Measurements from ENCODE around the gene INHBE.
A peak's percentile ranks its signal among the peaks of the same experiment; 100 is the strongest.
"Not testable (repeated sequence)": the region's sequence is repeated elsewhere in the genome, so short reads cannot be mapped to it uniquely, and the experiment has no call there.

The INHBE gene

GRCh38 chr12:57454566-57455373, at the start of gene INHBE:
Gene INHBE, plus strand, starts transcription at chr12:57455307. Its CDS starts 230 bp downstream, at chr12:57455537.
- Mint-ChIP-seq H3K27ac (peak within 1 kb of the TSS; percentile 58), H3K4me1 (ENCODE audit: low read depth) (peaks cover 22% of the 10 kb centered on the region), H3K4me3 (peak within 1 kb of the TSS; percentile 76), H3K9me3 (ENCODE audit: low read depth) (no peaks in the 10 kb centered on the region), H3K27me3 (no peaks in the 10 kb centered on the region), H3K36me3 (no peaks in the 10 kb centered on the region)

GRCh38 chr12:57410534-57410933, 44.6 kb upstream of the INHBE start:
- H3K36me3 Mint-ChIP-seq = peaks cover 2% of the 10 kb centered on the region
- H3K4me3 Mint-ChIP-seq = no peak overlapping the region
- H3K27me3 Mint-ChIP-seq = no peaks in the 10 kb centered on the region
- H3K9me3 Mint-ChIP-seq (ENCODE audit: low read depth) = no peaks in the 10 kb centered on the region
- H3K27ac Mint-ChIP-seq = no peak overlapping the region
- H3K4me1 Mint-ChIP-seq (ENCODE audit: low read depth) = peaks cover 33% of the 10 kb centered on the region

- not testable (repeated sequence) for H3K27me3 Mint-ChIP-seq; H3K36me3 Mint-ChIP-seq; H3K9me3 Mint-ChIP-seq (ENCODE audit: low read depth); H3K4me3 Mint-ChIP-seq; H3K27ac Mint-ChIP-seq
- H3K4me1 Mint-ChIP-seq (ENCODE audit: low read depth) = peaks cover 46% of the 10 kb centered on the region
These were observed 40.9 kb upstream of the INHBE start for GRCh38 chr12:57414160-57414559.

- no peaks in the 10 kb centered on the region for H3K9me3 Mint-ChIP-seq (ENCODE audit: low read depth)
These were observed 40.0 kb upstream of the INHBE start for GRCh38 chr12:57415088-57415487.

GRCh38 chr12:57416039-57416996, 38.8 kb upstream of the INHBE start:
- Mint-ChIP-seq H3K27ac (no peak overlapping the region), H3K4me3 (no peak overlapping the region), H3K4me1 (ENCODE audit: low read depth) (peaks cover 49% of the 10 kb centered on the region), H3K27me3 (no peaks in the 10 kb centered on the region), H3K36me3 (peaks cover 3% of the 10 kb centered on the region), H3K9me3 (ENCODE audit: low read depth) (no peaks in the 10 kb centered on the region)

More at GRCh38 chr12:57415088-57415487, 40.0 kb upstream of the INHBE start:
- no peaks in the 10 kb centered on the region for H3K36me3 Mint-ChIP-seq
- H3K27me3 Mint-ChIP-seq = no peaks in the 10 kb centered on the region
- H3K4me3 Mint-ChIP-seq = no peak overlapping the region
- H3K27ac Mint-ChIP-seq = no peak overlapping the region
- H3K4me1 Mint-ChIP-seq (ENCODE audit: low read depth) = peaks cover 48% of the 10 kb centered on the region

- Mint-ChIP-seq H3K36me3 (peaks cover 3% of the 10 kb centered on the region), H3K27me3 (no peaks in the 10 kb centered on the region), H3K4me3 (no peak overlapping the region), H3K27ac (peak overlapping the region; percentile 36), H3K9me3 (ENCODE audit: low read depth) (no peaks in the 10 kb centered on the region), H3K4me1 (ENCODE audit: low read depth) (peaks cover 46% of the 10 kb centered on the region)
These were observed 36.9 kb upstream of the INHBE start for GRCh38 chr12:57418255-57418654.

- Mint-ChIP-seq H3K27me3 (no peaks in the 10 kb centered on the region), H3K9me3 (ENCODE audit: low read depth) (no peaks in the 10 kb centered on the region), H3K4me1 (ENCODE audit: low read depth) (peaks cover 49% of the 10 kb centered on the region), H3K4me3 (no peak overlapping the region), H3K36me3 (peaks cover 6% of the 10 kb centered on the region), H3K27ac (no peak overlapping the region)
These were observed 35.6 kb upstream of the INHBE start for GRCh38 chr12:57419495-57419894.

- peaks cover 43% of the 10 kb centered on the region for H3K4me1 Mint-ChIP-seq (ENCODE audit: low read depth)
These were observed 34.6 kb upstream of the INHBE start for GRCh38 chr12:57420482-57420881.

GRCh38 chr12:57426948-57427347, 28.2 kb upstream of the INHBE start:
- H3K4me1 Mint-ChIP-seq (ENCODE audit: low read depth) = peaks cover 43% of the 10 kb centered on the region
- not testable (repeated sequence) for H3K4me3 Mint-ChIP-seq; H3K9me3 Mint-ChIP-seq (ENCODE audit: low read depth); H3K27me3 Mint-ChIP-seq; H3K36me3 Mint-ChIP-seq
- H3K27ac Mint-ChIP-seq = peak overlapping the region; percentile 70

More at GRCh38 chr12:57420482-57420881, 34.6 kb upstream of the INHBE start:
- H3K36me3 Mint-ChIP-seq = peaks cover 6% of the 10 kb centered on the region
- H3K4me3 Mint-ChIP-seq = no peak overlapping the region
- H3K9me3 Mint-ChIP-seq (ENCODE audit: low read depth) = no peaks in the 10 kb centered on the region
- no peak overlapping the region for H3K27ac Mint-ChIP-seq
- H3K27me3 Mint-ChIP-seq = no peaks in the 10 kb centered on the region

GRCh38 chr12:57428965-57429364, 26.1 kb upstream of the INHBE start:
- no peaks in the 10 kb centered on the region for H3K27me3 Mint-ChIP-seq
- peak overlapping the region; percentile 99 for H3K4me3 Mint-ChIP-seq
- H3K4me1 Mint-ChIP-seq (ENCODE audit: low read depth) = peaks cover 41% of the 10 kb centered on the region
- H3K36me3 Mint-ChIP-seq = peaks cover 3% of the 10 kb centered on the region
- H3K27ac Mint-ChIP-seq = peak overlapping the region; percentile 91
- H3K9me3 Mint-ChIP-seq (ENCODE audit: low read depth) = no peaks in the 10 kb centered on the region

GRCh38 chr12:57429473-57430111, 25.5 kb upstream of the INHBE start:
- no peaks in the 10 kb centered on the region for H3K9me3 Mint-ChIP-seq (ENCODE audit: low read depth)
- peak overlapping the region; percentile 100 for H3K27ac Mint-ChIP-seq
- no peaks in the 10 kb centered on the region for H3K36me3 Mint-ChIP-seq
- H3K27me3 Mint-ChIP-seq = no peaks in the 10 kb centered on the region
- H3K4me3 Mint-ChIP-seq = peak overlapping the region; percentile 99
- H3K4me1 Mint-ChIP-seq (ENCODE audit: low read depth) = peaks cover 38% of the 10 kb centered on the region

GRCh38 chr12:57430112-57430930, 24.8 kb upstream of the INHBE start:
- peak overlapping the region; percentile 99 for H3K4me3 Mint-ChIP-seq
- H3K9me3 Mint-ChIP-seq (ENCODE audit: low read depth) = no peaks in the 10 kb centered on the region
- no peaks in the 10 kb centered on the region for H3K36me3 Mint-ChIP-seq
- H3K27ac Mint-ChIP-seq = peak overlapping the region; percentile 100
- H3K4me1 Mint-ChIP-seq (ENCODE audit: low read depth) = peaks cover 41% of the 10 kb centered on the region
- H3K27me3 Mint-ChIP-seq = no peaks in the 10 kb centered on the region

- no peaks in the 10 kb centered on the region for H3K27me3 Mint-ChIP-seq
- H3K4me1 Mint-ChIP-seq (ENCODE audit: low read depth) = peaks cover 41% of the 10 kb centered on the region
- peak within 1 kb of the TSS; percentile 100 for H3K27ac Mint-ChIP-seq
- no peaks in the 10 kb centered on the region for H3K36me3 Mint-ChIP-seq
- H3K4me3 Mint-ChIP-seq = peak within 1 kb of the TSS; percentile 99
- no peaks in the 10 kb centered on the region for H3K9me3 Mint-ChIP-seq (ENCODE audit: low read depth)
These were observed 24.1 kb upstream of the INHBE start, which contains the start of gene R3HDM2 for GRCh38 chr12:57430931-57431566. Gene R3HDM2, minus strand, starts transcription at chr12:57431043. Its CDS starts 120,615 bp downstream, at chr12:57310428.

Measured in activated naive CD8-positive, alpha-beta T cell (primary cell).